ENCODE data around the gene ANAPC4. TPM values are rescaled to one million over a fixed set of nuclear protein-coding genes. Genes with fewer than 3 reads are reported as not detected.

ANAPC4 gene
- total RNA-seq, 1 donor from 2014 or later, result 19.2 TPM

- DNase-seq (ENCODE audit: low read depth) (no peak), FAIRE-seq (no peak)
- Mint-ChIP-seq H3K27me3 (ENCODE audit: low read depth, unreplicated experiment) (peaks cover 10% of the 10 kb centered on the region), H3K27ac (ENCODE audit: unreplicated experiment) (no peak overlapping the region), H3K4me3 (ENCODE audit: unreplicated experiment) (no peak overlapping the region), H3K36me3 (ENCODE audit: low read depth, unreplicated experiment) (no peaks in the 10 kb centered on the region), H3K9me3 (ENCODE audit: unreplicated experiment) (no peaks in the 10 kb centered on the region), H3K4me1 (ENCODE audit: low read depth, unreplicated experiment) (peaks cover 8% of the 10 kb centered on the region)
- Histone ChIP-seq H2AFZ (ENCODE audit: low read depth, low read length) (no peak overlapping the region), H3K4me3 (ENCODE audit: insufficient read depth, low read depth, low read length) (no peak overlapping the region), H4K20me1 (ENCODE audit: insufficient read depth, low read length) (no peaks in the 10 kb centered on the region), H3K36me3 (ENCODE audit: insufficient read depth, low read length) (no peaks in the 10 kb centered on the region), H3K27me3 (ENCODE audit: insufficient read depth, low read length) (no peaks in the 10 kb centered on the region), H3K27ac (ENCODE audit: low read depth, low read length) (no peak overlapping the region), H3K9me3 (ENCODE audit: insufficient read depth, low read depth, low read length) (no peaks in the 10 kb centered on the region), H3K4me1 (ENCODE audit: insufficient read depth, low read length) (peaks cover 3% of the 10 kb centered on the region), H3K9ac (ENCODE audit: low read length) (no peak overlapping the region), H3K79me2 (ENCODE audit: insufficient read depth, low read length) (no peaks in the 10 kb centered on the region), H3K4me2 (ENCODE audit: low read length) (no peak overlapping the region)
- TF ChIP-seq EZH2 (IDR thresholded peaks at IDR 0.05; ENCODE audit: insufficient read depth, low read length) (no peak), CTCF (IDR thresholded peaks at IDR 0.05; ENCODE audit: insufficient read depth, low read depth, low read length) (no peak)
Measured at GRCh38 chr4:25450491-25450901, 73.4 kb downstream of the ANAPC4 start.

GRCh38 chr4:25451676-25452075, 74.6 kb downstream of the ANAPC4 start:
- H3K4me1 ChIP-seq (ENCODE audit: insufficient read depth, low read length), result peaks cover 5% of the 10 kb centered on the region
- Mint-ChIP-seq H3K4me1 (ENCODE audit: low read depth, unreplicated experiment) (peaks cover 8% of the 10 kb centered on the region), H3K9me3 (ENCODE audit: unreplicated experiment) (no peaks in the 10 kb centered on the region), H3K4me3 (ENCODE audit: unreplicated experiment) (no peak overlapping the region), H3K27ac (ENCODE audit: unreplicated experiment) (no peak overlapping the region), H3K27me3 (ENCODE audit: low read depth, unreplicated experiment) (peaks cover 4% of the 10 kb centered on the region), H3K36me3 (ENCODE audit: low read depth, unreplicated experiment) (no peaks in the 10 kb centered on the region)
- no peak overlapping the region for H3K9ac ChIP-seq (ENCODE audit: low read length)
- no peak overlapping the region for H3K4me2 ChIP-seq (ENCODE audit: low read length)
- H4K20me1 ChIP-seq (ENCODE audit: insufficient read depth, low read length), result no peaks in the 10 kb centered on the region
- no peaks in the 10 kb centered on the region for H3K9me3 ChIP-seq (ENCODE audit: insufficient read depth, low read depth, low read length)
- no peak overlapping the region for H2AFZ ChIP-seq (ENCODE audit: low read depth, low read length)
- FAIRE-seq (no peak), DNase-seq (ENCODE audit: low read depth) (no peak)
- no peaks in the 10 kb centered on the region for H3K79me2 ChIP-seq (ENCODE audit: insufficient read depth, low read length)
- no peaks in the 10 kb centered on the region for H3K27me3 ChIP-seq (ENCODE audit: insufficient read depth, low read length)
- H3K4me3 ChIP-seq (ENCODE audit: insufficient read depth, low read depth, low read length), result no peak overlapping the region
- H3K36me3 ChIP-seq (ENCODE audit: insufficient read depth, low read length), result no peaks in the 10 kb centered on the region
- TF ChIP-seq CTCF (IDR thresholded peaks at IDR 0.05; ENCODE audit: insufficient read depth, low read depth, low read length), result no peak
- TF ChIP-seq EZH2 (IDR thresholded peaks at IDR 0.05; ENCODE audit: insufficient read depth, low read length), result no peak
- no peak overlapping the region for H3K27ac ChIP-seq (ENCODE audit: low read depth, low read length)

- H3K4me3 ChIP-seq (ENCODE audit: insufficient read depth, low read depth, low read length), result no peak overlapping the region
- peaks cover 8% of the 10 kb centered on the region for H3K4me1 ChIP-seq (ENCODE audit: insufficient read depth, low read length)
- H3K4me3 Mint-ChIP-seq (ENCODE audit: unreplicated experiment), result no peak overlapping the region
- DNase-seq (ENCODE audit: low read depth) (no peak), FAIRE-seq (no peak)
- no peak overlapping the region for H3K27ac ChIP-seq (ENCODE audit: low read depth, low read length)
- H3K27me3 Mint-ChIP-seq (ENCODE audit: low read depth, unreplicated experiment), result peaks cover 2% of the 10 kb centered on the region
- H3K9ac ChIP-seq (ENCODE audit: low read length), result no peak overlapping the region
- no peaks in the 10 kb centered on the region for H3K36me3 ChIP-seq (ENCODE audit: insufficient read depth, low read length)
- no peak overlapping the region for H2AFZ ChIP-seq (ENCODE audit: low read depth, low read length)
- H3K9me3 ChIP-seq (ENCODE audit: insufficient read depth, low read depth, low read length), result no peaks in the 10 kb centered on the region
- no peaks in the 10 kb centered on the region for H3K79me2 ChIP-seq (ENCODE audit: insufficient read depth, low read length)
- H3K9me3 Mint-ChIP-seq (ENCODE audit: unreplicated experiment), result no peaks in the 10 kb centered on the region
- no peak overlapping the region for H3K27ac Mint-ChIP-seq (ENCODE audit: unreplicated experiment)
- H3K4me2 ChIP-seq (ENCODE audit: low read length), result no peak overlapping the region
- TF ChIP-seq EZH2 (IDR thresholded peaks at IDR 0.05; ENCODE audit: insufficient read depth, low read length) (no peak), CTCF (IDR thresholded peaks at IDR 0.05; ENCODE audit: insufficient read depth, low read depth, low read length) (no peak)
- no peaks in the 10 kb centered on the region for H3K27me3 ChIP-seq (ENCODE audit: insufficient read depth, low read length)
- no peaks in the 10 kb centered on the region for H4K20me1 ChIP-seq (ENCODE audit: insufficient read depth, low read length)
- H3K4me1 Mint-ChIP-seq (ENCODE audit: low read depth, unreplicated experiment), result peaks cover 10% of the 10 kb centered on the region
- no peaks in the 10 kb centered on the region for H3K36me3 Mint-ChIP-seq (ENCODE audit: low read depth, unreplicated experiment)
Measured at GRCh38 chr4:25452081-25452480, 75.0 kb downstream of the ANAPC4 start.
